ENCODE measurements around the gene SOX10.

DNA sequence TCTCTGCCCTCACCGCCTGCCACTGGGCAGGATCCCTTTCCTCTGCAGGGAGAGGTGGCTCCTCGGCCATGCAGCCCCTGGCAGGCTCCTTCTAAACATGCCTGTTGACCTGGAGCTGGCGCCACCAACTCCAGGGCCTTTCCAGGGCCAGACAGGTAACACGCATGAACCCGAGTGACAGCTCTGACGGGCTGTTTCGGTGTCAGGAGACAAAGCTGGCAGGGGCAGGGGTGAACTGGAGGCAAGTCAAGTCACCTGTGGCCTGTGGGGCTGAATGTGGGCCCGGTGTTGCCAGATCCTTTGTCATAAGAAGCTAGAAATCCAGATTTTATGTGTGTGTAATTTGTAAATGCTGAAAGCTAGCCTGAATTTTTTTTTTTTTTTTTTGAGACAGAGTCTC, 42.2 kb downstream of the SOX10 start:
- no peak for TF ChIP-seq TAF1 (CRISPR knock-in tag; IDR thresholded peaks at IDR 0.05)
- TF ChIP-seq, protein P1, sequence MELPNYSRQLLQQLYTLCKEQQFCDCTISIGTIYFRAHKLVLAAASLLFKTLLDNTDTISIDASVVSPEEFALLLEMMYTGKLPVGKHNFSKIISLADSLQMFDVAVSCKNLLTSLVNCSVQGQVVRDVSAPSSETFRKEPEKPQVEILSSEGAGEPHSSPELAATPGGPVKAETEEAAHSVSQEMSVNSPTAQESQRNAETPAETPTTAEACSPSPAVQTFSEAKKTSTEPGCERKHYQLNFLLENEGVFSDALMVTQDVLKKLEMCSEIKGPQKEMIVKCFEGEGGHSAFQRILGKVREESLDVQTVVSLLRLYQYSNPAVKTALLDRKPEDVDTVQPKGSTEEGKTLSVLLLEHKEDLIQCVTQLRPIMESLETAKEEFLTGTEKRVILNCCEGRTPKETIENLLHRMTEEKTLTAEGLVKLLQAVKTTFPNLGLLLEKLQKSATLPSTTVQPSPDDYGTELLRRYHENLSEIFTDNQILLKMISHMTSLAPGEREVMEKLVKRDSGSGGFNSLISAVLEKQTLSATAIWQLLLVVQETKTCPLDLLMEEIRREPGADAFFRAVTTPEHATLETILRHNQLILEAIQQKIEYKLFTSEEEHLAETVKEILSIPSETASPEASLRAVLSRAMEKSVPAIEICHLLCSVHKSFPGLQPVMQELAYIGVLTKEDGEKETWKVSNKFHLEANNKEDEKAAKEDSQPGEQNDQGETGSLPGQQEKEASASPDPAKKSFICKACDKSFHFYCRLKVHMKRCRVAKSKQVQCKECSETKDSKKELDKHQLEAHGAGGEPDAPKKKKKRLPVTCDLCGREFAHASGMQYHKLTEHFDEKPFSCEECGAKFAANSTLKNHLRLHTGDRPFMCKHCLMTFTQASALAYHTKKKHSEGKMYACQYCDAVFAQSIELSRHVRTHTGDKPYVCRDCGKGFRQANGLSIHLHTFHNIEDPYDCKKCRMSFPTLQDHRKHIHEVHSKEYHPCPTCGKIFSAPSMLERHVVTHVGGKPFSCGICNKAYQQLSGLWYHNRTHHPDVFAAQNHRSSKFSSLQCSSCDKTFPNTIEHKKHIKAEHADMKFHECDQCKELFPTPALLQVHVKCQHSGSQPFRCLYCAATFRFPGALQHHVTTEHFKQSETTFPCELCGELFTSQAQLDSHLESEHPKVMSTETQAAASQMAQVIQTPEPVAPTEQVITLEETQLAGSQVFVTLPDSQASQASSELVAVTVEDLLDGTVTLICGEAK (IDR thresholded peaks at IDR 0.05): no peak
- TF ChIP-seq, protein P1 (CRISPR knock-in tag; IDR thresholded peaks at IDR 0.05): no peak
- TF ChIP-seq, protein P2, sequence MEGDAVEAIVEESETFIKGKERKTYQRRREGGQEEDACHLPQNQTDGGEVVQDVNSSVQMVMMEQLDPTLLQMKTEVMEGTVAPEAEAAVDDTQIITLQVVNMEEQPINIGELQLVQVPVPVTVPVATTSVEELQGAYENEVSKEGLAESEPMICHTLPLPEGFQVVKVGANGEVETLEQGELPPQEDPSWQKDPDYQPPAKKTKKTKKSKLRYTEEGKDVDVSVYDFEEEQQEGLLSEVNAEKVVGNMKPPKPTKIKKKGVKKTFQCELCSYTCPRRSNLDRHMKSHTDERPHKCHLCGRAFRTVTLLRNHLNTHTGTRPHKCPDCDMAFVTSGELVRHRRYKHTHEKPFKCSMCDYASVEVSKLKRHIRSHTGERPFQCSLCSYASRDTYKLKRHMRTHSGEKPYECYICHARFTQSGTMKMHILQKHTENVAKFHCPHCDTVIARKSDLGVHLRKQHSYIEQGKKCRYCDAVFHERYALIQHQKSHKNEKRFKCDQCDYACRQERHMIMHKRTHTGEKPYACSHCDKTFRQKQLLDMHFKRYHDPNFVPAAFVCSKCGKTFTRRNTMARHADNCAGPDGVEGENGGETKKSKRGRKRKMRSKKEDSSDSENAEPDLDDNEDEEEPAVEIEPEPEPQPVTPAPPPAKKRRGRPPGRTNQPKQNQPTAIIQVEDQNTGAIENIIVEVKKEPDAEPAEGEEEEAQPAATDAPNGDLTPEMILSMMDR (CRISPR knock-in tag; IDR thresholded peaks at IDR 0.05): no peak
- no peak for TF ChIP-seq MTF2 (CRISPR knock-in tag; IDR thresholded peaks at IDR 0.05; ENCODE audit: borderline replicate concordance)
- TF ChIP-seq BHLHE40 (IDR thresholded peaks at IDR 0.05; ENCODE audit: low read length): no peak
- TF ChIP-seq PPARG (CRISPR knock-in tag; conservative IDR thresholded peaks at IDR 0.05): no peak
- no peak for TF ChIP-seq PRPF4 (IDR thresholded peaks at IDR 0.05; ENCODE audit: low read depth, low read length, poor library complexity, severe bottlenecking)
- no peak for TF ChIP-seq JUN (CRISPR knock-in tag; IDR thresholded peaks at IDR 0.05)
- no peak for TF ChIP-seq MED8 (CRISPR knock-in tag; IDR thresholded peaks at IDR 0.05; ENCODE audit: insufficient replicate concordance)
- no peak for TF ChIP-seq ZNF432 (CRISPR knock-in tag; IDR thresholded peaks at IDR 0.05; ENCODE audit: borderline replicate concordance)
- no peak for TF ChIP-seq EZH2 (conservative IDR thresholded peaks at IDR 0.05; ENCODE audit: low read depth, low read length)
- no peak for TF ChIP-seq MAZ (IDR thresholded peaks at IDR 0.05; ENCODE audit: borderline replicate concordance, low read depth, low read length)
- no peak for TF ChIP-seq MAZ (CRISPR knock-in tag; IDR thresholded peaks at IDR 0.05; ENCODE audit: low read depth)
- no peak for TF ChIP-seq HNRNPLL (IDR thresholded peaks at IDR 0.05; ENCODE audit: low read depth, low read length, poor library complexity, severe bottlenecking)
- no peak for TF ChIP-seq ZNF777 (CRISPR knock-in tag; IDR thresholded peaks at IDR 0.05)

All from HepG2 (cell line).